K562 (cell line): ENCODE measurements around the gene PMVK. TPM values are rescaled to one million over a fixed set of nuclear protein-coding genes. Genes with fewer than 3 reads are reported as not detected.

Experiments
- ARID3A ChIP-seq: IDR thresholded peaks from 2 replicates; pipeline ENCODE4 v1.6.1; 2012; ENCODE audit warnings: low read depth, low read length, improper control_type of control experiment, borderline replicate concordance
- COPS2 ChIP-seq: fragments of 450-650 bp; conservative IDR thresholded peaks from 2 replicates; pipeline ENCODE4 v1.6.1; 2016; ENCODE audit warnings: mild to moderate bottlenecking, moderate library complexity
- FOXO4 ChIP-seq: fragments of 450-650 bp; formaldehyde crosslinking; IDR thresholded peaks from 2 replicates; pipeline ENCODE4 v1.4.0; 2020; ENCODE audit warnings: mild to moderate bottlenecking, moderate library complexity
- GTF2F1 ChIP-seq: IDR thresholded peaks from 2 replicates; pipeline ENCODE4 v1.6.1; 2011; ENCODE audit warnings: low read depth, low read length, improper control_type of control experiment
- HMBOX1 ChIP-seq: sonication (generic); IDR thresholded peaks from 2 replicates; pipeline ENCODE4 v1.6.1; 2016
- MXD1 ChIP-seq: fragments of 250-450 bp; sonication (Bioruptor Pico); IDR thresholded peaks from 2 replicates; pipeline ENCODE4 v1.8.0; 2021; ENCODE audit warnings: borderline replicate concordance, mild to moderate bottlenecking, moderate library complexity; ENCODE audit not compliant: poor library complexity, severe bottlenecking
- NEUROD1 ChIP-seq: fragments of 150-350 bp; IDR thresholded peaks from 2 replicates; pipeline ENCODE4 v1.6.1; 2014; ENCODE audit warnings: borderline replicate concordance, low read length, low read depth; ENCODE audit not compliant: partially characterized antibody
- NFIC ChIP-seq: fragments of 450-650 bp; IDR thresholded peaks from 2 replicates; pipeline ENCODE4 v1.6.1; 2017; ENCODE audit warnings: mild to moderate bottlenecking, inconsistent platforms
- POLR3G ChIP-seq: IDR thresholded peaks from 2 replicates; pipeline ENCODE4 v1.6.1; 2011; ENCODE audit not compliant: insufficient read length, insufficient replicate concordance; ENCODE audit errors: extremely low read depth
- SAFB2 ChIP-seq: fragments of 200-400 bp; formaldehyde crosslinking; IDR thresholded peaks from 2 replicates; pipeline ENCODE4 v1.6.1; 2018; ENCODE audit warnings: borderline replicate concordance, low read length, low read depth, moderate library complexity; ENCODE audit not compliant: severe bottlenecking
- TCF3 ChIP-seq: sonication (generic); formaldehyde crosslinking; IDR thresholded peaks from 2 replicates; pipeline ENCODE4 v1.4.0; 2020; ENCODE audit warnings: mild to moderate bottlenecking, missing genetic modification reagents
- THAP12 ChIP-seq: fragments of 250-450 bp; sonication (Bioruptor Pico); IDR thresholded peaks from 2 replicates; pipeline ENCODE4 v1.9.0; 2021; ENCODE audit warnings: mild to moderate bottlenecking, inconsistent platforms
- THAP7 ChIP-seq: fragments of 250-450 bp; sonication (Bioruptor Pico); IDR thresholded peaks from 2 replicates; pipeline ENCODE4 v1.5.0; 2021
- ZBTB33 ChIP-seq: sonication (generic); formaldehyde crosslinking; IDR thresholded peaks from 2 replicates; pipeline ENCODE4 v1.8.1; 2023; ENCODE audit warnings: mild to moderate bottlenecking, missing genetic modification reagents
- ZNF121 ChIP-seq: sonication (generic); formaldehyde crosslinking; conservative IDR thresholded peaks from 2 replicates; pipeline ENCODE4 v1.8.0; 2022; ENCODE audit warnings: missing genetic modification reagents
- ZNF239 ChIP-seq: fragments of 250-450 bp; sonication (Bioruptor Pico); IDR thresholded peaks from 2 replicates; pipeline ENCODE4 v1.4.0; 2020; ENCODE audit warnings: mild to moderate bottlenecking
- ZNF507 ChIP-seq: conservative IDR thresholded peaks from 2 replicates; pipeline ENCODE4 v1.6.1; 2017; ENCODE audit warnings: missing genetic modification characterization, missing compliant biosample characterization
- polyA plus RNA-seq, 8 experiments: library from polyadenylated mRNA; depleted of rRNA in 4 of 8; stranded (reverse) in 5 of 8; unstranded in 3 of 8; fragments of >200 nt; fragmentation: Nextera tagmentation in 2 of 8; fragmentation: Illumina TruSeq in 1 of 8; extraction: Ambion mirVana in 2 of 8; extraction: Trizol in 1 of 8; gene quantifications; 2 replicates each; pipeline versions ENCODE4 v1.2.1 to v1.2.3, GENCODE V29; 2011 to 2014; ENCODE audit warnings: inconsistent platforms in 1 of 8, missing spikeins in 1 of 8
- total RNA-seq, 7 experiments: library from RNA; depleted of rRNA in 6 of 7; stranded (reverse); fragments of >200 nt in 6 of 7; fragmentation: Illumina TruSeq in 2 of 7; extraction: Trizol in 2 of 7; gene quantifications; 2 replicates each; pipeline versions ENCODE4 v1.2.1 to v1.2.3, GENCODE V29; 2011 to 2021; ENCODE audit warnings: low replicate concordance in 1 of 7

PMVK gene
- total and polyA plus RNA-seq, 9 of the 15 experiments (the other 6 are each of a cell fraction or from before 2014, with no cell fraction given): 1.1 to 15.3 (median 6.3) TPM

- TF ChIP-seq FOXO4 (CRISPR knock-in tag) (no peak), TCF3 (CRISPR knock-in tag) (peak; percentile 49; the same call in 1 of the 2 replicates), NEUROD1 (no peak), HMBOX1 (no peak), ZNF507 (no peak), SAFB2 (no peak), ZNF121 (CRISPR knock-in tag) (no peak), POLR3G (no peak), GTF2F1 (peak; percentile 47; the same call in 1 of the 2 replicates), NFIC (peak; percentile 17; the same call in 1 of the 2 replicates), ARID3A (no peak), MXD1 (no peak), THAP12 (CRISPR knock-in tag) (no peak), ZNF239 (CRISPR knock-in tag) (no peak), COPS2 (no peak), ZBTB33 (CRISPR knock-in tag) (no peak), THAP7 (CRISPR knock-in tag) (no peak)
Measured at GRCh38 chr1:154973344-154974101, 37.0 kb upstream of the PMVK start (continued).
